ENCODE data around the gene APOL6.

GRCh38 chr22:35632935-35633334, 15.3 kb upstream of the APOL6 start:
- TF ChIP-seq, protein P1, sequence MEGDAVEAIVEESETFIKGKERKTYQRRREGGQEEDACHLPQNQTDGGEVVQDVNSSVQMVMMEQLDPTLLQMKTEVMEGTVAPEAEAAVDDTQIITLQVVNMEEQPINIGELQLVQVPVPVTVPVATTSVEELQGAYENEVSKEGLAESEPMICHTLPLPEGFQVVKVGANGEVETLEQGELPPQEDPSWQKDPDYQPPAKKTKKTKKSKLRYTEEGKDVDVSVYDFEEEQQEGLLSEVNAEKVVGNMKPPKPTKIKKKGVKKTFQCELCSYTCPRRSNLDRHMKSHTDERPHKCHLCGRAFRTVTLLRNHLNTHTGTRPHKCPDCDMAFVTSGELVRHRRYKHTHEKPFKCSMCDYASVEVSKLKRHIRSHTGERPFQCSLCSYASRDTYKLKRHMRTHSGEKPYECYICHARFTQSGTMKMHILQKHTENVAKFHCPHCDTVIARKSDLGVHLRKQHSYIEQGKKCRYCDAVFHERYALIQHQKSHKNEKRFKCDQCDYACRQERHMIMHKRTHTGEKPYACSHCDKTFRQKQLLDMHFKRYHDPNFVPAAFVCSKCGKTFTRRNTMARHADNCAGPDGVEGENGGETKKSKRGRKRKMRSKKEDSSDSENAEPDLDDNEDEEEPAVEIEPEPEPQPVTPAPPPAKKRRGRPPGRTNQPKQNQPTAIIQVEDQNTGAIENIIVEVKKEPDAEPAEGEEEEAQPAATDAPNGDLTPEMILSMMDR (IDR thresholded peaks at IDR 0.05), result no peak
- no peak for TF ChIP-seq EZH2 (IDR thresholded peaks at IDR 0.05)
